Right lobe of liver (tissue), 6 donors: ENCODE data around the gene MAGED1. TPM values are rescaled to one million over a fixed set of nuclear protein-coding genes. Genes with fewer than 3 reads are reported as not detected.

Experiments used
- ATAC-seq, 4 donors: fragments of 200-7000 bp; cut with Tn5 transposase; one replicate each; pipeline ENCODE4 v1.9.1; 2020; ENCODE audit warnings: mild to moderate bottlenecking in 4 of 4, moderate library complexity in 4 of 4
- DNase-seq, 3 donors: peaks; one replicate each; pipeline ENCODE4 v3.0.0-alpha.2; 2020
- H3K27ac ChIP-seq, 3 donors: fragments of 200-600 bp; one replicate each; pipeline ENCODE4 v1.8.0; 2022
- H3K27me3 ChIP-seq, 2 donors: fragments of 200-600 bp; one replicate each; pipeline ENCODE4 v1.8.0; 2022
- H3K36me3 ChIP-seq, 4 donors: fragments of 200-600 bp; sonication (generic) in 1 of 4; one replicate each; pipeline versions ENCODE4 v1.5.1 to v1.8.0; 2017 to 2022; ENCODE audit warnings: control low read depth in 1 of 4
- H3K4me1 ChIP-seq, 4 donors: fragments of 200-600 bp; sonication (generic) in 1 of 4; one replicate each; pipeline versions ENCODE4 v1.5.1 to v1.8.0; 2017 to 2022; ENCODE audit warnings: control low read depth in 1 of 4
- H3K4me3 ChIP-seq, 3 donors: fragments of 200-600 bp; one replicate each; pipeline ENCODE4 v1.8.0; 2022
- H3K9me3 ChIP-seq, 4 donors: fragments of 200-600 bp; sonication (generic) in 1 of 4; one replicate each; pipeline versions ENCODE4 v1.5.1 to v1.8.0; 2017 to 2022; ENCODE audit warnings: control low read depth in 1 of 4
- CTCF ChIP-seq, 4 donors: fragments of 200-600 bp in 3 of 4; fragments of 450-650 bp in 1 of 4; IDR thresholded peaks; one replicate each; pipeline versions ENCODE4 v1.5.1 to v1.8.0; 2016 to 2022; ENCODE audit warnings: antibody characterized with exemption in 4 of 4, mild to moderate bottlenecking in 2 of 4
- POLR2A ChIP-seq: fragments of 450-650 bp; IDR thresholded peaks from one replicate; pipeline ENCODE4 v1.6.1; 2017; ENCODE audit warnings: antibody characterized with exemption, mild to moderate bottlenecking
- WGBS: methylation state at CpG from one replicate; pipeline ENCODE4 v1.1.6; 2018; ENCODE audit warnings: low coverage, low lambda C conversion rate; ENCODE audit not compliant: insufficient coverage; ENCODE audit errors: missing lambda C conversion rate; 5-methylcytosine and 5-hydroxymethylcytosine counted together
- intact Hi-C, 2 donors: fragments of 100-400 bp; cut with DNase I; formaldehyde crosslinking; loops; one replicate each; pipeline versions ENCODE4 v1.11.2 to v1.14.1; 2022
- total RNA-seq, 6 experiments: library from RNA; depleted of rRNA in 2 of 6; stranded (reverse); fragments of >200 nt in 2 of 6; fragmentation: NEBNext Ultra II Directional in 3 of 6; extraction: Animal tissue kit (Norgen Biotek cat#: 25700) in 3 of 6; gene quantifications; one replicate each; pipeline versions ENCODE4 v1.1.0 to v1.2.4, GENCODE V29; 2016 to 2023
- donor health status: DM: no; HTN: yes; CAD: no.
- donor health status: DM: no; HTN: no; CAD: no.
- donor health status: DM: no; HTN: no; CAD: no.
- donor health status: DM: no; HTN: yes; CAD: no.
- donor health status: DM: no; HTN: yes; CAD: no.

The MAGED1 gene
- total RNA-seq, 6 experiments from 2014 or later, result 54.7 to 98.7 (median 69.9) TPM

GRCh38 chrX:51891245-51891644, 2.2 kb upstream of the MAGED1 start:
- Histone ChIP-seq H3K9me3 (no peaks in the 10 kb centered on the region), H3K27me3 (no peaks in the 10 kb centered on the region), H3K4me1 (no peaks in the 10 kb centered on the region), H3K36me3 (no peaks in the 10 kb centered on the region), H3K27ac (no peak overlapping the region), H3K4me3 (no peak overlapping the region)
- intact Hi-C loops, result no loop called here
- 79% methylated on average over 1 of the region's 1 CpG for WGBS
- ATAC-seq (no peak), DNase-seq (no peak)
- no peak for TF ChIP-seq POLR2A
- TF ChIP-seq CTCF (IDR thresholded peaks at IDR 0.05), result no peak

DNA sequence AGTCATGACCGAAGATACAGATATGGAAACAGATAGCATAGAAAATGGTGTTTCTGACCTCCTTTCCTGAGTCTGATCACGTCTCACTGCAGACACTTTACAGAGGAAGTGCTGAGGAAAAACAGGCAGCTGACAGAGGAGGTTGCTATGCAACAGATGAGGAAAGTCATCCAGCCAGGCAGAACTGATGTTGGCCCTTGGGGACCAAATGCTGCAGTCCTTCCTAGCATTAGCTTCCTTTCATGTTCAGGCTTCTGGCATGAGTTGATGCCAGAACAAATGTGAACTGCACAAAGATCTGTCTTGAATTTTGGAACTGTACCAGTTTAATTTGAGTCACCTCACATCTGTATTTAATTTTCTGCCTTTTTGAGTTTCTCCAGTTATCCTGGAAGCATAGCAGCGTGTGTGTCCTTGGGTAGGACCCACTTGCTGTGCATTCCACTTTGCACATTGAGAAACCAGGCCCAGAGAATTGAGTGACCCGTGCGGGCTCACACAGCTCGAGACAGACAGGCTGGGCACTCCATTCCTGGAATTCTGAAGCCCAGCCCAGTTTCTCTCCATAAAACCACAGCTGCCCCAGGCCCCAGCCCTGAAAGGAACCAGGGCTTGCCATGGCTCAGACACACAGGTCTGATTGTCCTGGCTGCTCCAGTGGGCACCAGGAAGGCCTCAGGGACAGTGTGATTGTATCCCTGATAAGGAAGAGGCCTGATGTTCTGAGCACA, 1.4 kb upstream of the MAGED1 start:
- ATAC-seq, result no peak
- H3K4me3 ChIP-seq, result no peak overlapping the region
- DNase-seq, result no peak
- no peak overlapping the region for H3K27ac ChIP-seq
- 40% methylated on average over 4 of the region's 6 CpGs for WGBS
- H3K27me3 ChIP-seq, result no peaks in the 10 kb centered on the region
- no peaks in the 10 kb centered on the region for H3K4me1 ChIP-seq
- intact Hi-C loops, result no loop called here
- no peaks in the 10 kb centered on the region for H3K36me3 ChIP-seq
- no peaks in the 10 kb centered on the region for H3K9me3 ChIP-seq
- TF ChIP-seq CTCF (IDR thresholded peaks at IDR 0.05) (no peak), POLR2A (no peak)

DNA sequence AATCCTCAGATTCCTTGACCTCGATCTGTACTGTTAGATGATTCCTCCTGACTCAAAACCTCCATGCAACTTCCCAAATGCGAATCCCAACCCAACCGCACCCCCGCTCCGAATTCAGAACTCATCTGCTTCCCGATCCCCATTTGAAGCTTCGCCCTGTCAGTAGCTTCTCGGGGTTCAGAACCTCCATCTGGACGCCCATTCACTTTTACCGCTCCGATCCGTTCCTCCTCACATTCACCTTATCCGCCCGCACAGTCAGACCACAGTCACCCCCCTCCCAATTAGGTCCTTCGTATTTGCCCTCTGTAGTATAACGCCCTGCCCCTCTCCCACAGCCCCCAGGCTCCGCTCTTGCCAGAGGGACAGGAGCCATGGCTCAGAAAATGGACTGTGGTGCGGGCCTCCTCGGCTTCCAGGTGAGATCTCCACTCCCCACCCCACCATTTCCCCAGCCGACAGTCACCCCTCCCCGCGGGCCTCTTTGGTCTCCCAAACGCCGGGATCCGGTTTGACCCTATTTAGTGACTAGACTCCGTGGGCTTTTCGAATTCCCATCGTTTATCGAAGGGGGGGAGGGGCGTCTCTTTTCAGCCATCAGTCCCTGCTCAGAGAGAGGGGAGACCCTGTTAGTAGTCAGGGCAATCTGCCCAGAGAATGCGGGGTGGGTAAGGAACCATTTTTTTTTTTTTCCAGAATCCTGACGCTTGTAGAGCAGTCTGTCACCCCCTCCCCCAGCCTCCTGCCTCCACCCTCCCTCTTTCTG, 691 bp downstream of the MAGED1 start:
- ATAC-seq, result peak in 3 of 4 donors; percentile 11 to 18 (median 12)
- intact Hi-C loops, result no loop called here
- Histone ChIP-seq H3K36me3 (peaks cover 0 to 16% (median 0%) of the 10 kb centered on the region in 4 donors), H3K27me3 (no peaks in the 10 kb centered on the region), H3K9me3 (no peaks in the 10 kb centered on the region), H3K4me3 (peak overlapping the region; percentile 27 to 58 (median 57)), H3K4me1 (no peaks in the 10 kb centered on the region), H3K27ac (peak overlapping the region in 2 of 3 donors; percentile 8 to 58)
- WGBS, result 26% methylated on average over 32 of the region's 32 CpGs
- DNase-seq, result peak in 1 of 3 donors; percentile 48
- no peak for TF ChIP-seq CTCF (IDR thresholded peaks at IDR 0.05)
- TF ChIP-seq POLR2A, result no peak

GRCh38 chrX:51894697-51895336, 1.4 kb downstream of the MAGED1 start:
- TF ChIP-seq POLR2A (no peak), CTCF (IDR thresholded peaks at IDR 0.05) (no peak)
- ATAC-seq (peak; percentile 15 to 37 (median 28)), DNase-seq (peak; percentile 28 to 54 (median 50))
- Histone ChIP-seq H3K27me3 (no peaks in the 10 kb centered on the region), H3K36me3 (peaks cover 0 to 22% (median 3%) of the 10 kb centered on the region in 4 donors), H3K27ac (no peak overlapping the region), H3K9me3 (no peaks in the 10 kb centered on the region), H3K4me1 (no peaks in the 10 kb centered on the region), H3K4me3 (peak overlapping the region; percentile 27 to 58 (median 57))
- intact Hi-C loops, result no loop called here
- 23% methylated on average over 23 of the region's 25 CpGs for WGBS
